Common myeloid progenitor, CD34-positive (primary cell): Measurements from ENCODE around the gene UGGT1.

ENCODE experiments used
- CTCF ChIA-PET: fragments of 350-600 bp; sonication (Branson Sonifier 250); formaldehyde crosslinking; loops from one replicate; lab custom pipeline; 2021; ENCODE audit warnings: antibody characterized with exemption; lab: Charles Lee
- POLR2A ChIA-PET: fragments of 350-600 bp; sonication (Branson Sonifier 250); formaldehyde crosslinking; loops from one replicate; lab custom pipeline; 2021; ENCODE audit warnings: antibody characterized with exemption; lab: Charles Lee
- DNase-seq, 3 donors: peaks; one replicate each; pipeline versions ENCODE4 v3.0.0 to v3.0.0-alpha.2; 2013
- H3K27ac ChIP-seq, 2 experiments: 1 replicate in 1 of 2; 2 replicates in 1 of 2; pipeline ENCODE4 v1.7.0; 2013; ENCODE audit warnings: inconsistent platforms in 2 of 2, low read length in 2 of 2, mild to moderate bottlenecking in 2 of 2, low read depth in 1 of 2, moderate library complexity in 1 of 2; ENCODE audit not compliant: severe bottlenecking in 2 of 2, insufficient read depth in 1 of 2, poor library complexity in 1 of 2
- H3K27me3 ChIP-seq, 5 experiments: replicated peaks in 2 of 5; 1 replicate in 3 of 5; 2 replicates in 2 of 5; pipeline versions ENCODE4 v1.6.1 to v1.7.0; 2013; ENCODE audit warnings: low read length in 4 of 5, mild to moderate bottlenecking in 2 of 5, moderate library complexity in 2 of 5, inconsistent platforms in 1 of 5; ENCODE audit not compliant: insufficient read depth in 5 of 5, control insufficient read depth in 4 of 5
- H3K36me3 ChIP-seq, 4 experiments: 1 replicate in 2 of 4; 2 replicates in 2 of 4; pipeline versions ENCODE4 v1.6.1 to v1.7.0; 2013; ENCODE audit warnings: low read length in 3 of 4, control low read depth in 1 of 4, mild to moderate bottlenecking in 1 of 4; ENCODE audit not compliant: control insufficient read depth in 4 of 4, insufficient read depth in 4 of 4
- H3K4me1 ChIP-seq, 4 experiments: 1 replicate in 3 of 4; 2 replicates in 1 of 4; pipeline versions ENCODE4 v1.6.1 to v1.7.1; 2013; ENCODE audit warnings: low read length in 3 of 4, mild to moderate bottlenecking in 3 of 4, control low read depth in 1 of 4, inconsistent platforms in 1 of 4, moderate library complexity in 1 of 4; ENCODE audit not compliant: control insufficient read depth in 4 of 4, insufficient read depth in 4 of 4; ENCODE audit errors: control extremely low read depth in 1 of 4
- H3K4me3 ChIP-seq, 7 experiments: 1 replicate in 4 of 7; 2 replicates in 3 of 7; pipeline versions ENCODE4 v1.5.1 to v1.7.0; 2013; ENCODE audit warnings: mild to moderate bottlenecking in 7 of 7, low read length in 6 of 7, moderate library complexity in 6 of 7, inconsistent platforms in 2 of 7, low read depth in 2 of 7, control low read depth in 1 of 7; ENCODE audit not compliant: insufficient read depth in 4 of 7, control insufficient read depth in 1 of 7; ENCODE audit errors: extremely low read depth in 1 of 7
- H3K9me3 ChIP-seq, 5 experiments: 1 replicate in 4 of 5; 2 replicates in 1 of 5; pipeline versions ENCODE4 v1.6.1 to v1.7.1; 2013; ENCODE audit warnings: low read length in 4 of 5, mild to moderate bottlenecking in 2 of 5, inconsistent platforms in 1 of 5, low read depth in 1 of 5, moderate library complexity in 1 of 5; ENCODE audit not compliant: control insufficient read depth in 4 of 5, insufficient read depth in 2 of 5; ENCODE audit errors: control extremely low read depth in 1 of 5
- WGBS: methylation state at CpG from one replicate; pipeline ENCODE4 v1.1.5; 2013; ENCODE audit not compliant: insufficient coverage; 5-methylcytosine and 5-hydroxymethylcytosine counted together

The UGGT1 gene

GRCh38 chr2:128217671-128218070 is 126.7 kb downstream of the UGGT1 start:
- POLR2A ChIA-PET = no interaction called here

DNA sequence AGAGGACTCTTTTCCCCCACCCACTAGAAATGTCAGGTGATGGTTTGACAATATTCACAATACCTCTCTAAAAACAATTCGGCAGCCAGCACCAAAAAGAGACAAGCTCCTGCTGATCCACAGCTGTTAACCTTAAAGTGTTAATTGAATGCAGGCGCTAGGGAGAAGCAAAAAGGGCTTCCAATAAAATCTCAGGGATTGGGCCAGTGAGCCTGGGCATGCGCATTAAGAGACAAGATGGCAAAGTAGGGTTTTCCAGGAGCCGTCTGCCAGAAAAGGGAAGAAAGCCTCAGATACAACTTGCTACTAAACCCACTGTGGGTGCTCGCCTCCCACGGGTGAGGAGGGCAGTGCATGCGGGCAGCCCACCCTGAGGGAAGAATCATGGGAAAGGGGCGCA is 128.9 kb downstream of the UGGT1 start:
- no peak for DNase-seq
- Histone ChIP-seq H3K9me3 (no peaks in the 10 kb centered on the region), H3K27ac (no peak overlapping the region), H3K36me3 (no peaks in the 10 kb centered on the region), H3K4me3 (no peak overlapping the region), H3K4me1 (peaks cover 0 to 12% (median 8%) of the 10 kb centered on the region in 4 experiments), H3K27me3 (no peaks in the 10 kb centered on the region)
- POLR2A ChIA-PET = no interaction called here
- CTCF ChIA-PET = no interaction called here
- 95% methylated on average over 7 of the region's 8 CpGs for WGBS

More at GRCh38 chr2:128217671-128218070, 126.7 kb downstream of the UGGT1 start:
- Histone ChIP-seq H3K27ac (no peak overlapping the region), H3K36me3 (no peaks in the 10 kb centered on the region), H3K4me3 (peak overlapping the region in 3 of 7 experiments; percentile 20 to 53 (median 48)), H3K27me3 (no peaks in the 10 kb centered on the region), H3K4me1 (peaks cover 0 to 12% (median 8%) of the 10 kb centered on the region in 4 experiments), H3K9me3 (no peaks in the 10 kb centered on the region)
- WGBS = 22% methylated on average over 4 of the region's 4 CpGs
- peak in 2 of 3 donors; percentile 53 to 71 for DNase-seq
- CTCF ChIA-PET = interaction anchor here (1.2 kb wide), 1 partner anchor 11 kb away, joined by 3 read pairs; no protein-coding TSS in a partner anchor

DNA sequence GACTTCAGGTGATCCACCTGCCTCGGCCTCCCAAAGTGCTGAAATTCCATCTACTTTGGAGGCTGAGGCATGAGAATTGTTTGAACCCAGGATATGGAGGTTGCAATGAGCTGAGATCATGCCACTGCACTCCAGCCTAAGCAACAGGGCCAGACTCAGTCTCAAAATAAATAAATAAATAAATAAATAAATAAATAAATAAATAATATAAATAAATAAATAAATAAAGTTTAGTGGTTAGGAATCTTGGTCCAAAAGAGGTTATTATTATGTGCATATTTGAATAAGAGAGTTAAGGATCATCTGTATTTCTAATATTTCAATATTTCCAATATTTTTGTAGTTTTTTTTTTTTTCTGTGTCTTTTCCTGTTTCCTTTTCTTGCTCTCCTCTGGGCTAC is 136.9 kb downstream of the UGGT1 start:
- Histone ChIP-seq H3K27ac (no peak overlapping the region), H3K9me3 (no peaks in the 10 kb centered on the region), H3K36me3 (no peaks in the 10 kb centered on the region), H3K4me1 (peaks cover 0 to 6% (median 3%) of the 10 kb centered on the region in 4 experiments), H3K4me3 (no peak overlapping the region), H3K27me3 (peaks cover 0 to 1% (median 0%) of the 10 kb centered on the region in 5 experiments)
- POLR2A ChIA-PET = no interaction called here
- CTCF ChIA-PET = interaction anchor here (1.0 kb wide), 1 partner anchor 10 kb away, joined by 3 read pairs; no protein-coding TSS in a partner anchor
- WGBS = 83% methylated on average over 1 of the region's 1 CpG
- no peak for DNase-seq

- peaks cover 0 to 11% (median 10%) of the 10 kb centered on the region in 4 experiments for H3K4me1 ChIP-seq
- CTCF ChIA-PET = interaction anchor here (1.0 kb wide), 1 partner anchor 11 kb away, joined by 3 read pairs; no protein-coding TSS in a partner anchor
- POLR2A ChIA-PET = no interaction called here
Observed at GRCh38 chr2:128228894-128229293, 137.9 kb downstream of the UGGT1 start.

GRCh38 chr2:128232965-128233789 is 142.2 kb downstream of the UGGT1 start:
- Histone ChIP-seq H3K4me1 (peaks cover 0 to 11% (median 10%) of the 10 kb centered on the region in 4 experiments), H3K36me3 (no peaks in the 10 kb centered on the region), H3K4me3 (peak overlapping the region; percentile 46 to 89 (median 76)), H3K27me3 (peaks cover 0 to 1% (median 0%) of the 10 kb centered on the region in 5 experiments), H3K27ac (no peak overlapping the region), H3K9me3 (no peaks in the 10 kb centered on the region)
- peak; percentile 81 to 88 (median 86) for DNase-seq
- 0% methylated on average over 40 of the region's 84 CpGs for WGBS
- CTCF ChIA-PET = interaction anchor here (0.9 to 5.1 kb wide), 12 partner anchors 9 to 84 kb away, joined by 3 to 30 read pairs (median 4); no protein-coding TSS in a partner anchor
- POLR2A ChIA-PET = no interaction called here

More at GRCh38 chr2:128228894-128229293, 137.9 kb downstream of the UGGT1 start:
- Histone ChIP-seq H3K27ac (no peak overlapping the region), H3K9me3 (no peaks in the 10 kb centered on the region), H3K27me3 (peaks cover 0 to 1% (median 0%) of the 10 kb centered on the region in 5 experiments), H3K36me3 (no peaks in the 10 kb centered on the region), H3K4me3 (no peak overlapping the region)
- DNase-seq = peak in 2 of 3 donors; percentile 27 to 44

- ChIA-PET POLR2A (no interaction called here), CTCF (interaction anchor here (0.9 to 5.1 kb wide), 8 partner anchors 9 to 83 kb away, joined by 3 to 30 read pairs (median 4); no protein-coding TSS in a partner anchor)
- Histone ChIP-seq H3K9me3 (no peaks in the 10 kb centered on the region), H3K27me3 (peaks cover 0 to 1% (median 0%) of the 10 kb centered on the region in 5 experiments), H3K4me3 (peak overlapping the region in 5 of 7 experiments; percentile 68 to 89 (median 80)), H3K36me3 (no peaks in the 10 kb centered on the region), H3K27ac (no peak overlapping the region), H3K4me1 (peaks cover 0 to 11% (median 10%) of the 10 kb centered on the region in 4 experiments)
- DNase-seq = no peak
- whole genome bisulfite sequencing = 69% methylated on average over 6 of the region's 11 CpGs
Observed at GRCh38 chr2:128233790-128234395, 142.9 kb downstream of the UGGT1 start.
